HepG2 (cell line): Measurements from ENCODE around the gene ADCY6. TPM values are rescaled to one million over a fixed set of nuclear protein-coding genes. Genes with fewer than 3 reads are reported as not detected.

Experiments
- DZIP1 ChIP-seq: sonication (generic); formaldehyde crosslinking; IDR thresholded peaks from 2 replicates; pipeline ENCODE4 v1.5.0; 2020; ENCODE audit warnings: mild to moderate bottlenecking, missing genetic modification reagents
- FOSL1 ChIP-seq: sonication (generic); formaldehyde crosslinking; IDR thresholded peaks from 2 replicates; pipeline ENCODE4 v1.9.0; 2021; ENCODE audit warnings: missing genetic modification reagents, borderline replicate concordance
- GPBP1L1 ChIP-seq: sonication (generic); formaldehyde crosslinking; IDR thresholded peaks from 2 replicates; pipeline ENCODE4 v1.5.0; 2020; ENCODE audit warnings: mild to moderate bottlenecking, missing genetic modification reagents
- NR2C2 ChIP-seq: sonication (generic); formaldehyde crosslinking; IDR thresholded peaks from 2 replicates; pipeline ENCODE4 v1.4.0; 2020; ENCODE audit warnings: missing genetic modification reagents, mild to moderate bottlenecking, moderate library complexity, borderline replicate concordance
- RBAK ChIP-seq: sonication (generic); formaldehyde crosslinking; IDR thresholded peaks from 2 replicates; pipeline ENCODE4 v1.5.1; 2020; ENCODE audit warnings: mild to moderate bottlenecking, missing genetic modification reagents
- SIN3B ChIP-seq: fragments of 150-350 bp; IDR thresholded peaks from 2 replicates; pipeline ENCODE4 v1.6.1; 2014; ENCODE audit warnings: low read length
- SOX5 ChIP-seq: IDR thresholded peaks from 2 replicates; pipeline ENCODE4 v1.6.1; 2016; ENCODE audit warnings: borderline replicate concordance
- ZBTB33 ChIP-seq: sonication (generic); formaldehyde crosslinking; IDR thresholded peaks from 2 replicates; pipeline ENCODE4 v1.4.0; 2020; ENCODE audit warnings: missing genetic modification reagents
- ZBTB44 ChIP-seq: sonication (generic); formaldehyde crosslinking; IDR thresholded peaks from 2 replicates; pipeline ENCODE4 v1.4.0; 2020; ENCODE audit warnings: missing genetic modification reagents
- ZNF101 ChIP-seq: sonication (generic); formaldehyde crosslinking; IDR thresholded peaks from 2 replicates; pipeline ENCODE4 v1.4.0; 2020; ENCODE audit warnings: mild to moderate bottlenecking, low read depth, missing genetic modification reagents, borderline replicate concordance
- ZNF225 ChIP-seq: sonication (generic); formaldehyde crosslinking; IDR thresholded peaks from 2 replicates; pipeline ENCODE4 v1.4.0; 2020; ENCODE audit warnings: mild to moderate bottlenecking, missing genetic modification reagents
- ZNF232 ChIP-seq: sonication (generic); formaldehyde crosslinking; IDR thresholded peaks from 2 replicates; pipeline ENCODE4 v1.4.0; 2020; ENCODE audit warnings: missing genetic modification reagents, borderline replicate concordance
- ZNF280D ChIP-seq: sonication (generic); formaldehyde crosslinking; IDR thresholded peaks from 2 replicates; pipeline ENCODE4 v1.5.1; 2020; ENCODE audit warnings: mild to moderate bottlenecking, missing genetic modification reagents
- ZNF326 ChIP-seq: sonication (generic); formaldehyde crosslinking; IDR thresholded peaks from 2 replicates; pipeline ENCODE4 v1.4.0; 2020; ENCODE audit warnings: missing genetic modification reagents, borderline replicate concordance
- ZNF674 ChIP-seq: sonication (generic); formaldehyde crosslinking; IDR thresholded peaks from 2 replicates; pipeline ENCODE4 v1.5.0; 2020; ENCODE audit warnings: low read depth, mild to moderate bottlenecking, missing genetic modification reagents
- ZNF703 ChIP-seq: sonication (generic); formaldehyde crosslinking; IDR thresholded peaks from 2 replicates; pipeline ENCODE4 v1.5.1; 2020; ENCODE audit warnings: missing genetic modification reagents, mild to moderate bottlenecking, moderate library complexity, borderline replicate concordance
- ZNF883 ChIP-seq: sonication (generic); formaldehyde crosslinking; IDR thresholded peaks from 2 replicates; pipeline ENCODE4 v1.5.1; 2020; ENCODE audit warnings: mild to moderate bottlenecking, missing genetic modification reagents; ENCODE audit errors: not compliant biosample characterization
- polyA plus RNA-seq, 8 experiments: library from polyadenylated mRNA; depleted of rRNA in 3 of 8; stranded (reverse) in 7 of 8; unstranded in 1 of 8; fragments of >200 nt; fragmentation: Illumina TruSeq in 4 of 8; extraction: Trizol in 4 of 8; gene quantifications; 2 replicates each; pipeline versions ENCODE4 v1.2.1 to v1.2.3, GENCODE V29; 2011 to 2016; ENCODE audit warnings: low read depth in 4 of 8, missing spikeins in 1 of 8, mixed read lengths in 1 of 8; ENCODE audit not compliant: insufficient read depth in 1 of 8
- total RNA-seq, 5 experiments: library from RNA; depleted of rRNA; stranded (reverse); fragments of >200 nt; fragmentation: Illumina TruSeq; extraction: Trizol; gene quantifications; 2 replicates each; pipeline ENCODE4 v1.2.3, GENCODE V29; 2016; ENCODE audit warnings: low read depth in 1 of 5

Gene ADCY6
- total and polyA plus RNA-seq, 2 of the 13 experiments (the other 11 are each of a cell fraction or from before 2014, with no cell fraction given): 10.6 to 11.8 TPM

- TF ChIP-seq GPBP1L1 (CRISPR knock-in tag): no peak
- 0 out of 2 replicates have a peak, but pooled peaks have one; percentile 7 for TF ChIP-seq ZBTB44
- TF ChIP-seq ZNF703: no peak
- TF ChIP-seq ZBTB33 (CRISPR knock-in tag): peak; percentile 12; the same call in 1 of the 2 replicates
- TF ChIP-seq SIN3B: no peak
- no peak for TF ChIP-seq ZNF674 (CRISPR knock-in tag)
- no peak for TF ChIP-seq NR2C2 (CRISPR knock-in tag)
- no peak for TF ChIP-seq ZNF225 (CRISPR knock-in tag)
- TF ChIP-seq DZIP1 (CRISPR knock-in tag): 0 out of 2 replicates have a peak, but pooled peaks have one; percentile 75
- no peak for TF ChIP-seq ZNF101 (CRISPR knock-in tag)
- TF ChIP-seq ZNF280D (CRISPR knock-in tag): no peak
- TF ChIP-seq FOSL1 (CRISPR knock-in tag): no peak
- TF ChIP-seq ZNF883 (CRISPR knock-in tag): no peak
- no peak for TF ChIP-seq RBAK
- TF ChIP-seq ZNF232 (CRISPR knock-in tag): no peak
- TF ChIP-seq ZNF326 (CRISPR knock-in tag): no peak
- TF ChIP-seq SOX5: no peak
Measured at GRCh38 chr12:48814262-48815125, 25.6 kb upstream of the ADCY6 start (continued).
